AG04449 (cell line): Measurements from ENCODE around the gene SCUBE1.
"Not testable (repeated sequence)": the region's sequence is repeated elsewhere in the genome, so short reads cannot be mapped to it uniquely, and the experiment has no call there.

Experiments used
- CTCF ChIA-PET: fragments of 350-600 bp; formaldehyde crosslinking; extraction: SDS; loops from one replicate; lab custom pipeline; 2021; ENCODE audit warnings: antibody characterized with exemption; lab: Yijun Ruan, JAX
- POLR2A ChIA-PET: fragments of 400-600, 350-600 bp; formaldehyde crosslinking; extraction: SDS; loops from one replicate; lab custom pipeline; 2020; ENCODE audit warnings: antibody characterized with exemption, inconsistent platforms; lab: Yijun Ruan, JAX
- DNase-seq: peaks from one replicate; pipeline ENCODE4 v3.0.0-alpha.2; 2010; ENCODE audit warnings: low read depth, low spot score
- H3K4me3 ChIP-seq: 2 replicates; pipeline ENCODE4 v1.5.1; 2011; ENCODE audit warnings: low read depth, mild to moderate bottlenecking, control low read depth, low read length
- CTCF ChIP-seq: IDR thresholded peaks from one replicate; pipeline ENCODE4 v1.5.1; 2011; ENCODE audit warnings: mild to moderate bottlenecking, moderate library complexity, low read length, control low read depth, inconsistent platforms; ENCODE audit not compliant: insufficient read depth; ENCODE audit errors: missing control alignments

The SCUBE1 gene

GRCh38 chr22:43365715-43366440, 22.7 kb upstream of the SCUBE1 start:
- H3K4me3 ChIP-seq: no peak overlapping the region
- no peak for TF ChIP-seq CTCF
- ChIA-PET CTCF (interaction anchor here (0.7 to 2.8 kb wide), 3 partner anchors 19 to 22 kb away, joined by 3 to 11 read pairs (median 4); no protein-coding TSS in a partner anchor), POLR2A (no interaction called here)
- DNase-seq: no peak

GRCh38 chr22:43364169-43364435, 20.9 kb upstream of the SCUBE1 start:
- DNase-seq: no peak
- ChIA-PET POLR2A (no interaction called here), CTCF (interaction anchor here (0.6 to 2.8 kb wide), 4 partner anchors 18 to 1412 kb away, joined by 3 to 11 read pairs (median 3); no protein-coding TSS in a partner anchor)
- no peak for TF ChIP-seq CTCF
- no peak overlapping the region for H3K4me3 ChIP-seq

- TF ChIP-seq CTCF: no peak
- H3K4me3 ChIP-seq: no peak overlapping the region
- no peak for DNase-seq
- POLR2A ChIA-PET: no interaction called here
- CTCF ChIA-PET: interaction anchor here (0.6 to 2.8 kb wide), 3 partner anchors 21 to 1412 kb away, joined by 3 to 11 read pairs (median 3); no protein-coding TSS in a partner anchor
These were observed 20.4 kb upstream of the SCUBE1 start for GRCh38 chr22:43363315-43364168.

- ChIA-PET CTCF (interaction anchor here (1.2 kb wide), 1 partner anchor 14 kb away, joined by 3 read pairs; no protein-coding TSS in a partner anchor), POLR2A (no interaction called here)
- no peak for TF ChIP-seq CTCF
- no peak for DNase-seq
- no peak overlapping the region for H3K4me3 ChIP-seq
These were observed 17.4 kb upstream of the SCUBE1 start for GRCh38 chr22:43360576-43360975.

- CTCF ChIA-PET: interaction anchor here (1.0 to 1.4 kb wide), 3 partner anchors 10 to 125 kb away, joined by 3 to 7 read pairs (median 4); no protein-coding TSS in a partner anchor
- no peak for TF ChIP-seq CTCF
- no peak for DNase-seq
- no peak overlapping the region for H3K4me3 ChIP-seq
- POLR2A ChIA-PET: no interaction called here
These were observed 13.7 kb upstream of the SCUBE1 start for GRCh38 chr22:43356881-43357280.

- DNase-seq, H3K4me3 ChIP-seq, CTCF ChIA-PET, POLR2A ChIA-PET: not testable (repeated sequence)
These were observed 12.5 kb upstream of the SCUBE1 start for GRCh38 chr22:43355688-43356087.
